ENCODE data around the gene FNBP1.

- TF ChIP-seq CTCF (tag by site-specific recombination; IDR thresholded peaks at IDR 0.05) (no peak), ZNF404 (tag by site-specific recombination; IDR thresholded peaks at IDR 0.05) (no peak), KLF9 (tag by site-specific recombination; IDR thresholded peaks at IDR 0.05; ENCODE audit: low read depth) (no peak), ZNF174 (tag by site-specific recombination; IDR thresholded peaks at IDR 0.05) (no peak), ATF2 (tag by site-specific recombination; IDR thresholded peaks at IDR 0.05; ENCODE audit: low read depth) (no peak), YY1 (tag by site-specific recombination; IDR thresholded peaks at IDR 0.05) (no peak), ZBTB26 (tag by site-specific recombination; optimal IDR thresholded peaks at IDR 0.05) (no peak), ZNF513 (tag by site-specific recombination; IDR thresholded peaks at IDR 0.05) (no peak), ZNF510 (tag by site-specific recombination; IDR thresholded peaks at IDR 0.05; ENCODE audit: insufficient replicate concordance) (no peak), ZNF311 (tag by site-specific recombination; IDR thresholded peaks at IDR 0.05; ENCODE audit: borderline replicate concordance) (no peak), REPIN1 (tag by site-specific recombination; IDR thresholded peaks at IDR 0.05; ENCODE audit: low read depth) (no peak), SETDB1 (IDR thresholded peaks at IDR 0.05; ENCODE audit: insufficient read length, low read length) (no peak), HOXA7 (CRISPR knock-in tag; IDR thresholded peaks at IDR 0.05; ENCODE audit: borderline replicate concordance) (no peak)
These were observed 103.6 kb downstream of the FNBP1 start for GRCh38 chr9:129939431-129939830.
